Left lobe of liver (tissue), 2 donors: ENCODE results near the gene GRM7. TPM values are rescaled to one million over a fixed set of nuclear protein-coding genes. Genes with fewer than 3 reads are reported as not detected.

Source experiments
- ATAC-seq: fragments of 200-7000 bp; cut with Tn5 transposase; one replicate; pipeline ENCODE4 v1.9.1; 2020; ENCODE audit warnings: mild to moderate bottlenecking, moderate library complexity
- DNase-seq: peaks from one replicate; pipeline ENCODE4 v3.0.0-alpha.2; 2020; ENCODE audit warnings: low spot score
- total RNA-seq: library from RNA; stranded (reverse); gene quantifications from one replicate; pipeline ENCODE4 v1.2.1, GENCODE V29; 2021
- donor health status: DM: no; HTN: no; CAD: no; lungs with moderate emphysema.
- donor health status: DM: no; HTN: yes; CAD: no.

Gene GRM7
- total RNA-seq, 1 donor from 2014 or later = 0.08 TPM

- ATAC-seq = no peak
Measured at GRCh38 chr3:7112523-7113056, 251.7 kb downstream of the GRM7 start.

GRCh38 chr3:7144697-7145308, 283.9 kb downstream of the GRM7 start:
- ATAC-seq = peak; percentile 67
- DNase-seq = no peak

More at GRCh38 chr3:7112523-7113056, 251.7 kb downstream of the GRM7 start:
- DNase-seq = no peak

GRCh38 chr3:7146529-7146928, 285.6 kb downstream of the GRM7 start:
- ATAC-seq (no peak), DNase-seq (no peak)

- DNase-seq (no peak), ATAC-seq (no peak)
Measured at GRCh38 chr3:7158516-7158915, 297.6 kb downstream of the GRM7 start.

DNA sequence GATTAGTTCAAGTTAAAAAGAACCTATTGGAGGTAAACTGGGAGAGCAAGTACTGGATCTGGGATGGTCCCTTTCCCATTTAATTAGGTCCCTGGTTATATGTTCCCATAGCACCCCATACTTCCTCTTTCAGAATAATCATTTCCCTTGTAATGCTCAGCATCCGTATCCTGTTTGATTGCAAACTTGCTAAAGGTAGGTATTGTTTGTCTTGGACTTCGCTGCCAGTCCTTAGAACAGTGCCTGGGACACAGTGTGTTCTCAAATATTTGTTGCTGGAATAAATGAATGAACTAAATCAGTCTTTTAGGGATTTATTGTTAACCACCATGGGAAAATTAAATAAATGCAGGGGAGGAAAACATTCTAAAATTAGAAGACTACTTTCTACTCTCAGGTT, 299.8 kb downstream of the GRM7 start:
- no peak for ATAC-seq
- no peak for DNase-seq

- ATAC-seq (no peak), DNase-seq (no peak)
Measured at GRCh38 chr3:7166460-7166859, 305.5 kb downstream of the GRM7 start.

DNA sequence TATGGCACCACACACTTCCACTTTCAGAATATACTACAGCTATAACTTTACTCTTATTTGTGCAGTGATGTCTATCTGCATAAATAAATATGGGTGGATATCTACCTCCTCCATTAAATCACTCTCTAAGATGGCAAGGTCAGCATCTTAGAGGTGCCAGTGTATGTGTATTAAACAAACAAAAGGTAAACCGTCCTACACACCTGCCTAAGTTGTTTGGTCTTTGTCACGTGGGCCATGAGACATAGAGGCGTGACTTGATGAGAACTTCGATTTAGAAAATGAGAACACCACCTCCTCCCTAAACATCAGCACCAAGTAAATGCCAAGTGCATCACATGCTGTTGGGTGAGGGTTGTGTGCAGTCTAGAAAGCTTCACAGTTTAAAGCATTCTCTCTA, 310.6 kb downstream of the GRM7 start:
- ATAC-seq (no peak), DNase-seq (no peak)

GRCh38 chr3:7172996-7173395, 312.1 kb downstream of the GRM7 start:
- ATAC-seq = no peak
- DNase-seq = no peak

DNA sequence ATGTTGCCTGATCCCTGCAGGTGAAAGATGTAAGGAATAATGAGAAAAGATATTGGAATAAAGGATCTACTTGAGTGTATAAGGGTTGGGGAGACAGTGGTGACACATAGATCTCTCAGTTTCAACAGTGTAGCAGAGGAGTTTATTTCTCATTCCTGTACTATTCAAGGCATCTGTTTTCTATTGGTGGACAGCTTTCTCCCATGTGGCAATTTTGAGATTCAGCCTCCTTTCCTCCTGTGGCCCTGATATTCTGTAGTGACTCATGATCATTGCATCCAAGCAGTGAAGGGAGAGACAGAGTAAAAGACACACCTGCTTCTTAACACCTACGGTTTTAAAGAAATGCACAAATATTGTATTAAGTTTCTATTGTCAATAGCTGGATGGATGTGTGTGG, 327.6 kb downstream of the GRM7 start:
- no peak for ATAC-seq
- no peak for DNase-seq

GRCh38 chr3:7190095-7190494, 329.2 kb downstream of the GRM7 start:
- DNase-seq (no peak), ATAC-seq (no peak)

GRCh38 chr3:7193269-7193668, 332.4 kb downstream of the GRM7 start:
- no peak for ATAC-seq

DNA sequence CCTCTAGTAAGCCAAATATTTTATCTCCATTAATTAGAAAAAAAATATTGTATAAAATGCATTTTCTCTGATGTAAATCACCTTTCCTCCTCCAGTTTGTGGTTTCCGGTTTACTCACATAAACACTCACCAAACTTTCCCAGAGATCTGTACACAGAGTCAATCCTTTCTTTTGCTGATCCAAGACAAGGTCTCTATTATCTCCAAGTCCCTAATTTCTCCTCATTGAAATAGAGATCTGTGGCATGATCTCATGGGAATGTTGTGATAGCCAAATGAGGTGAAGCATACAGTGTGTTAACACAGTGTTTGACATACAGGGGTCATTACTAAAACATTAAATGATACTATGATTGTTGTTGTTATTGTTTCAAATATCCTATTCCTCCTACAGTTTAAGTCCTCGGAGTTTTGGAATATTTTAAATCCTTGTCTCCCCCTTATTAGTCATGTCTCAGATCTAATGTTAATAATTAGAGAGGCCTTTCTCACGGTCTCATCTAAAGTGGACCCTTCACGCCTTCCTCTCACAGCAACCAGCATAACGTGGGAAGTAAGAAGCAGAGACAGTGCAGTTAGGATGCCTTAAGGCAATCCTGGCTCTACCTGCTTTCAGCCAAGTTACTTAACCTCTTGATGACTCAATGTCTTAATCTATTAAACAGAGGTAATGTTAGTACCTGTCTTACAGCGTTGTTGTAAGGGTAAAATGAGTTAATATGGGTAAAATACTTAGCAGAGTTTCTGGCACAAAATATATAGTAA, 333.3 kb downstream of the GRM7 start:
- ATAC-seq (no peak), DNase-seq (no peak)

More at GRCh38 chr3:7193269-7193668, 332.4 kb downstream of the GRM7 start:
- DNase-seq = no peak

DNA sequence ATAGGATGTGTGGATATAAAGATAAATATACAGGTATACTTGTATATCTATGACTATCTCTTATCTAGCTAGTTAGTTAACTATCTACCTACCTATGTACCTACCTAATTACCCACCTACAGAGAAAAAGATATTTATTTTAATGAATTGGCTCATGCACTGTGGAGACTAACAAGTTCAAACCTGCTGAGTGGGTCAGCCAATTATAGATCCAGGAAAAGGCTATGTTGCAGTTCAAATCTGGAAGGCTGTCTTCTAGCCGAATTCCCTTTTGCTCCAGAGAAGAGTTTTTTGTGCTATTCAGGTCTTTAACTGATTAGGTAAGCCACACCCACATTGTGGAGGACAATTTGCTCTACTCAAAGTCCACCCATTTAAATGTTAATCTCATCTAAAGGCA, 335.0 kb downstream of the GRM7 start:
- DNase-seq (no peak), ATAC-seq (peak; percentile 75)

DNA sequence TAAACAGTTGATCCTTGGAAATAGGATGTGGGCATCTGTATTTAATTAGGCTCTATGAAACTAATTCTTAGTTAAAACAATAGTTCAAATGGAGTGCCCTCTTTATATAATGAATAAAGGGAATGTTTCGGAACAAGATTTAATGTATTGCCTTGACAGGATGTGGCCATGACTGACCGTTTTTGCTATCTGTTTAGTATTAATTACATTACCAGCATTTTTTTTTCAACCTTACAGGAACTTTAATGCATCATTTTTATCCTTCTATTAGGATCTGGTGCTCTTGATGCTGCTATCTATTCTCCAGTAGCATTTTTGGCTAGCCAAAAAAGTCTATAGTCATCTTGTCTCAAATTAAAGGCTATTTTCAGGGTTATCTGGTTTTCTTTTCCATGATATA, 340.9 kb downstream of the GRM7 start:
- ATAC-seq (no peak), DNase-seq (no peak)

DNA sequence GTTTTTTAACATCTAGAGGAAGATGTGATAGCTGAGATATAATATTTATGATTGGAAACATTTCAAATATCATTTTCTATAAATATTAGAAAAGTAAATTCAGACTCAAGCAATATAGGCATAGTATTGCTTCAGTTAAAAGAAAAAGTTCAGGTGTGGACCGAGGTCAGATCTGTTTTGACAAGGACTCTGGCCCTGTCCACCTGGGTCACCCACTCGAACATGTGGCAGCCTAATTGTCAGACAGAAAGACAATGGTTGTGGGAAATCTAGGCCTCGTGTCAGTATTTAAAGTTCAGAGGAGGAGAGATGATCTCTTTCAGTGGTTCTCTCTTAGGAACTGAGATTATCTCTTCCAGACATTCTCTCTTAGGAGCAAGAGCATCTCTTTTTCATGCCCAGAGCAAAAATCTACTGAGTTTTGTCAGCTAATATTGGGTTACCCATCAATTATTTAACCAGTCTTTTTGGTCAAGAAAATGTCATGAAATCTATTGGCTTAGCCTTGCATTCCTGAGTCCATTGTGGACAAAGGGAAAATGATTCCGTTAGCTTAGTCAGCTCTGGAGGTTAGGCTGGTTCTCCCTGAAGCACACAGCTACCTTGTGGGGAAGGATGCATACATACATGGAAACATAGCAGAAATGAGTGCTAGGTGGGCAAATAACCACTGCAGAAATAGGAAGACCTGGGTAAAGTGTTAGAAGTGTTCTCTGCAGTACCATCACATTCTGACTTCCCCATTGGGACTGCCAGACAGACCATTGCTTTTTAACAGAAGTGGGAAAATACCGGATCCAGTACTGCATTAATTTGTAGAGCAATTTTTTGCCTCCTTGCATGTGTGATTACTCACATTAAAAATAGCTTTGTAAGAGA, 343.3 kb downstream of the GRM7 start:
- peak; percentile 54 for ATAC-seq
- DNase-seq = peak; percentile 44

GRCh38 chr3:7204848-7205156, 343.9 kb downstream of the GRM7 start:
- ATAC-seq (peak; percentile 11), DNase-seq (no peak)

- ATAC-seq (peak; percentile 52), DNase-seq (no peak)
Measured at GRCh38 chr3:7205535-7205934, 344.6 kb downstream of the GRM7 start.

DNA sequence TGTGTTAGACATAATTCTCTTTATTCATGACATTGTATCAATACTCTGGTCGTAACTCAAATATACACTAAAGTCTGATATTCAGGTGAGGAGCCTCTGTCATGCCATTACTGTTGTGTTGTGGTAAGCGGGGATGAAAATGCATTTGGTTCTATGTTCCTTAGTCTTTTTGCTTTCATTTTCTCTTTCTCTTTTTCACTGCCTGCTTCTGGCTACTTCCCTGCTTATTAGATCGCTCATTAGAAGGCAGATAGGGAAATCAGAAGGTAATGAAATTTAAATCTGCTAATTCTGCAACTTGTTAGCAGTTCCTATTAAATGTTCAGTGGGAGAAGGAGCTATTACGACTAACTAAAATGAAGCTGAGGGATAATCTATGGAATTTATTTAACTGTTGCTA, 345.0 kb downstream of the GRM7 start:
- peak; percentile 82 for ATAC-seq

GRCh38 chr3:7207125-7207524, 346.2 kb downstream of the GRM7 start:
- DNase-seq = no peak
- no peak for ATAC-seq

More for the DNA sequence above, 345.0 kb downstream of the GRM7 start:
- no peak for DNase-seq

GRCh38 chr3:7207928-7208327, 347.0 kb downstream of the GRM7 start:
- ATAC-seq (no peak), DNase-seq (no peak)

DNA sequence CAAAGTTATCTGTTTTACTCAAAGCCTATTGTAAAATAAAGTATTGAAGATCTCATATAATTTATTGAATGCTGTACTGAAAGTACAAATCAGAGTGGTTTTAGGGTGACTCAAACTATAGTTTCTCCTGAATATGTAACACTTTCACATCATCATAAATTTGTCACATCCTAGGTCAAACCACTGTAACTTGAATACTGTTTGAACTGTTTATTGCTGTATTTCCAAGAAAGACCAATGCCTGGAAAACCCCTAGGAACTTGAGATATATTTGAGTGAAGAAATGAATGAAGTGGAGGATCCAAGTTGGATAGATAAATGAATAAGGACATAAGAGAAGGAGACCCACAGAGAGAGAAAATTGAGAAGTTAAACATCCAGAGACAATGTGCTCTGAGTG, 348.2 kb downstream of the GRM7 start:
- no peak for ATAC-seq
- DNase-seq = no peak

GRCh38 chr3:7211740-7212139, 350.8 kb downstream of the GRM7 start:
- ATAC-seq (no peak), DNase-seq (no peak)
